ENCODE measurements around the gene RORC. TPM values are rescaled to one million over a fixed set of nuclear protein-coding genes. Genes with fewer than 3 reads are reported as not detected.

The RORC gene
- total RNA-seq, 2 donors from 2014 or later, result not detected

GRCh38 chr1:151832318-151832980, 847 bp upstream of the RORC start:
- intact Hi-C loops (cut with DNase I), result loop anchor here in 1 of 2 donors (5.0 kb wide), 1 partner anchor 1780 kb away; the partner anchor contains the start of gene S100A16
- no peak for DNase-seq (ENCODE audit: low spot score)

- intact Hi-C loops (cut with DNase I), result loop anchor here in 1 of 2 donors (5.0 kb wide), 1 partner anchor 1781 kb away; the partner anchor contains the start of gene S100A16
Observed at GRCh38 chr1:151831256-151831591, 378 bp downstream of the RORC start.

GRCh38 chr1:151830055-151830454, 1.5 kb downstream of the RORC start:
- no peak for DNase-seq (ENCODE audit: low spot score)
- intact Hi-C loops (cut with DNase I), result loop anchor here in 1 of 2 donors (5.0 kb wide), 1 partner anchor 1782 kb away; the partner anchor contains the start of gene S100A16

More at GRCh38 chr1:151831256-151831591, 378 bp downstream of the RORC start:
- DNase-seq (ENCODE audit: low spot score), result no peak

GRCh38 chr1:151829352-151830046, 2.1 kb downstream of the RORC start:
- intact Hi-C loops (cut with DNase I), result loop anchor here in 1 of 2 donors (5.0 kb wide), 1 partner anchor 1783 kb away; the partner anchor contains the start of gene S100A16
- no peak for DNase-seq (ENCODE audit: low spot score)

- intact Hi-C loops (cut with DNase I), result no loop called here
- DNase-seq (ENCODE audit: low spot score), result no peak
Observed at GRCh38 chr1:151828921-151829320, 2.7 kb downstream of the RORC start.

GRCh38 chr1:151827853-151828252, 3.7 kb downstream of the RORC start:
- no peak for DNase-seq (ENCODE audit: low spot score)
- intact Hi-C loops (cut with DNase I), result no loop called here

GRCh38 chr1:151825751-151826660, 5.6 kb downstream of the RORC start:
- DNase-seq (ENCODE audit: low spot score), result no peak
- intact Hi-C loops (cut with DNase I), result no loop called here

- DNase-seq (ENCODE audit: low spot score), result no peak
- intact Hi-C loops (cut with DNase I), result no loop called here
Observed at GRCh38 chr1:151825204-151825603, 6.4 kb downstream of the RORC start.

- no peak for DNase-seq (ENCODE audit: low spot score)
- intact Hi-C loops (cut with DNase I), result no loop called here
Observed at GRCh38 chr1:151823175-151823574, 8.4 kb downstream of the RORC start.

GRCh38 chr1:151822404-151822803, 9.2 kb downstream of the RORC start:
- DNase-seq (ENCODE audit: low spot score), result no peak
- intact Hi-C loops (cut with DNase I), result no loop called here

- no peak for DNase-seq (ENCODE audit: low spot score)
- intact Hi-C loops (cut with DNase I), result no loop called here
Observed at GRCh38 chr1:151820940-151821339, 10.7 kb downstream of the RORC start.

- no peak for DNase-seq (ENCODE audit: low spot score)
- intact Hi-C loops (cut with DNase I), result no loop called here
Observed at GRCh38 chr1:151819976-151820623, 11.5 kb downstream of the RORC start.

GRCh38 chr1:151819227-151819835, 12.3 kb downstream of the RORC start:
- DNase-seq (ENCODE audit: low spot score), result no peak
- intact Hi-C loops (cut with DNase I), result no loop called here

GRCh38 chr1:151817353-151817730, 14.3 kb downstream of the RORC start:
- intact Hi-C loops (cut with DNase I), result no loop called here
- DNase-seq (ENCODE audit: low spot score), result no peak

- intact Hi-C loops (cut with DNase I), result no loop called here
- DNase-seq (ENCODE audit: low spot score), result no peak
Observed at GRCh38 chr1:151816548-151817352, 14.9 kb downstream of the RORC start.

- intact Hi-C loops (cut with DNase I), result no loop called here
- DNase-seq (ENCODE audit: low spot score), result no peak
Observed at GRCh38 chr1:151815716-151816327, 15.8 kb downstream of the RORC start.

- intact Hi-C loops (cut with DNase I), result no loop called here
Observed at GRCh38 chr1:151814971-151815545, 16.5 kb downstream of the RORC start.

More at GRCh38 chr1:151814971-151815545, 16.5 kb downstream of the RORC start:
- DNase-seq (ENCODE audit: low spot score), result no peak
